ENCODE measurements around the gene IL12RB2.
"Not testable (repeated sequence)": the region's sequence is repeated elsewhere in the genome, so short reads cannot be mapped to it uniquely, and the experiment has no call there.

Gene IL12RB2

GRCh38 chr1:67394548-67394947 lies 86.9 kb downstream of the IL12RB2 start:
- no peak for DNase-seq (ENCODE audit: low spot score)

- no peak for DNase-seq (ENCODE audit: low spot score)
Measured at GRCh38 chr1:67399199-67399993, 91.7 kb downstream of the IL12RB2 start.

GRCh38 chr1:67400029-67400786 lies 92.5 kb downstream of the IL12RB2 start:
- not testable (repeated sequence) for DNase-seq (ENCODE audit: low spot score)

GRCh38 chr1:67401443-67401842 lies 93.8 kb downstream of the IL12RB2 start:
- no peak for DNase-seq (ENCODE audit: low spot score)

DNA sequence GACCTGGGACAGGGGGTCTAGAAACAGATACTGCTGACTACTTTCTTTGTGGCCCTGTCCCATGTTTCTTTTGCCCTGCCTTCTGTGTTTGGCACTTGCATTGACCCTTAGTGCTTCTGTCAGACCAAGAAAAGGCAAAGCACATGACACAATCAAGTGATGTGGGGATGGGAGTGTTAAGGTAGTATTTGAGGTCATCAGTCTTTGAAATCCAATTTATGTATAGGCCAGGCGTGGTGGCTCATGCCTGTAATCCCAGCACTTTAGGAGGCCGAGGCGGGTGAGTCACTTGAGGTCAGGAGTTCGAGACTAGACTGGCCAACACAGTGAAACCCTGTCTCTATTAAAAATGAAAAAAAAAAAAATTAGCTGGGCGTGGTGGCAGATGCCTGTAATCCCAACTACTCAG lies 96.5 kb downstream of the IL12RB2 start:
- no peak for DNase-seq (ENCODE audit: low spot score)

DNA sequence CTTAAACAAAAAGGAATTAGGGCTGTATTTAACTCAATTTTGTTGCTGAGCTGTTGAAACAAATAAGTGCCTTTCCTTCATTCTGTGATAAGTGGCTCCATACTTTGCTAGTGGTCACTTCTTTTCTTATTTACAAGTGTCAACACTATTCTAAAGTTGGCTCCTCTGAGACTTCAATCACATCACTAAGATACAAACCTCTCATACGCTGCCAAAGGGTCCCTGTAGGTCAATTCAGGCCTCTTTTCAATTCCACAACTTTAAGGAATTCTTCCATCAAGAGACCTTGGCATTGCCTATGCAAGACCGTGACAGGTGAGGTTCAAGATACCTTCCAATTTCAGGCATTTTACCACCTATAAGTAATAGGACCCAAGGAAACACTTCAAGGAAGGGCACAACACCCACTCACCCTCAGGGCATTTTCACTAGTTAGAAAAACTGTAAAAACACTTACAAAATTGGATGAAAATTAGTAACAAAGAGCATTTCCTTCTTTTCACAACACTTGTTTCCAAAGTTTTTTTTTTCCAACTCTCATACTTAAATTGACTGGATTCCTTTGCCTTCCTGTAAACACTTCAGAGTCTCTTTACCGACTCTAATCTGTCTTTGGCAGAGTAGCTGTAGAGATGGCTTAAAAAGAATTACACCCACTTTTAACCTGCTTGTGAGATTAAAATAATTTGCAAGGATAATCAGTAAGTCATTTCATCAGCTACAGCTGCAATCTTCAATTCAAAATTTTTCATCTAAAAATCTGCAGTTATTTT lies 98.0 kb downstream of the IL12RB2 start:
- DNase-seq (ENCODE audit: low spot score) = no peak

GRCh38 chr1:67407498-67407897 lies 99.8 kb downstream of the IL12RB2 start:
- no peak for DNase-seq (ENCODE audit: low spot score)

DNA sequence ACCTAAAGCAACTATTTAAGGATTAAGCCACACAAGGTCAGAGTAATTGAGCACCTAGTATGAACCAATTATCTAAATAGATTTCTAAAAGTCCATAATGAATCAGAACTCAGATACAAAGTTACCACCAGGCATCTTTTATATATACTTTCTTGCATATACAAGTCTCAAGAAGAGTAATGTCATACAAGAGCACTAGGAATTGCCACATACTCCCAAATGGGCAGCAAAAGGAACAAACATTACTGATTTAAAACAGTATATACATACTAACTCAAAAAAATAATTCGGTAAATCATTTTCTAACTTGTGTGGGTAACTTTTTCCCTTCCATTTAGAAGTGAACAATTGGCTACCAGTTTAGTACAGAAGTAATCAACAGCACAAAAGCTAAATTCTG lies 100.5 kb downstream of the IL12RB2 start:
- DNase-seq (ENCODE audit: low spot score) = no peak

GRCh38 chr1:67413101-67413500 lies 105.4 kb downstream of the IL12RB2 start:
- DNase-seq (ENCODE audit: low spot score) = not testable (repeated sequence)

DNA sequence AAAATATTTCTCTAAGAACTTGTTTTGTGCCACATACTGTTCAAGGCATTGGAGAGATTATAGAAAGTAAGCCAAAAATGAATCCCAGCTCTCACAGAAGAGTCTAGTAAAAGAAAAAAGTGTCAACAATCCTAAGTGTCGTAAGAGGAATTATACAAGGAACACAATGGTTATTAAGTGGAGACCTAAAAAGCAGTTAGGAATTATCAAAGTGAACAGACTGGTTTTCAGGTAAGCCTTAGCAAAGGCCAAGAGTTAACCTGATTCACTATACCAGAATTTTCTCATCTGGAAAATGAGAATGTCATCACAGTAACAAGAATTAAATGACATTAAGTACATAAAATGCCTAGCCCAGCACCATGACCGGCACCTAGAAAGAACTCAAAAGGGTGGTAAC lies 106.9 kb downstream of the IL12RB2 start:
- DNase-seq (ENCODE audit: low spot score) = no peak

- no peak for DNase-seq (ENCODE audit: low spot score)
Measured at GRCh38 chr1:67415041-67415440, 107.4 kb downstream of the IL12RB2 start.

- DNase-seq (ENCODE audit: low spot score) = not testable (repeated sequence)
Measured at GRCh38 chr1:67417733-67418132, 110.1 kb downstream of the IL12RB2 start.

- no peak for DNase-seq (ENCODE audit: low spot score)
Measured at GRCh38 chr1:67418839-67419586, 111.3 kb downstream of the IL12RB2 start.

DNA sequence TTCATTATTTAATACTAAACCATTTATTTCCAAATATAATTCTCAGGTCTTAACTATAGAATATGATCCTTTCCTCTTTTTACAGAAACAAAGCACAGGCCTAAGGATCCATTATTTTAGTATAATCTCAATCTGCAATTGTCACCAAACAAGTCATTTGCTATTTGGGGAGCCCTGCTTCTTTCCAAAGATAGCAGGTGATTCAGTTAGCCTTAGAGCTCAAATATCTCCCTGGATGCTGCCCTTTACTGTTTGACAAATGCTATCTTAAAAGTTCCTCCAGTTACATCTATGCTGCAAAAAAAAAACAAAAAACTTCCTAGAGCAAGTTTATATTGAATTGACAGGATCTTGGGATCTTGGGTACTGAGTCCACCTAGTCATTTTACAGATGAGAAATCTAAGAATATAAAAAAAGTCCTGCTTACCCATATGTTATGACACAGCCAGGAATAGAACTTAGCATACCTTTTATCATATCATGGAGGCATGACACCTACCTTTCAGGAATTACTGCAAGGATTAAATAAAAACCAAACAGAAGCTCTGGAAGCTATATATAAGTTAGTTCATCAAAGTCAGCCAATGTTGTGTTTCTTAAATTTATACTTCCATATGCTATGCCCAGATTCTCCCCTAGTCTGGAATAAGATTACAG lies 113.3 kb downstream of the IL12RB2 start:
- no peak for DNase-seq (ENCODE audit: low spot score)

- DNase-seq (ENCODE audit: low spot score) = no peak
Measured at GRCh38 chr1:67427465-67427864, 119.8 kb downstream of the IL12RB2 start.

- DNase-seq (ENCODE audit: low spot score) = no peak
Measured at GRCh38 chr1:67427947-67428346, 120.3 kb downstream of the IL12RB2 start.

DNA sequence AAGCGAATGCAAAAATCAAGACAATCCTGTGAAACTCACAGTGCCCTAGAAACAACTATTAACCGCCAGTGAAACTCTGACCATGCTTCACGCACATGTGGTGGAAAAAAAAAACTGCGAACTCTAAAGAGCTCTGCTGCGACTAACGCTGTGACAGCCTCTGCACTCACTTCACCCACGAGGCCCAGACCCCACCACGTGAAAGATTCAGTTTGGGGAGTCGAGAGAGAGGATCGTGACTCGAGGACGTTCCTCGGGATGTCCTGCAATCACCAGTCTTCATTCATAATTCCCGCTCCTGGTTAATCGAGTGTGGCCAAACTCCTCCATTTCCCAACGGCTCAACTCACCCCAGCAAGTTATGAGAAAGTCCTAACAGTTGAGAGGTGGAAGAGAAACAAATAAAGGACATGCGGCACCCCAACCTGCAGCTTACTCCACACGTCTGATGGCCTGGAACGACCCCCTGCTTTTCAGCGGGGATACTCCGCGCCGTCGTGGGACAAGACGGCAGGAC lies 121.4 kb downstream of the IL12RB2 start:
- peak; percentile 43 for DNase-seq (ENCODE audit: low spot score)

- DNase-seq (ENCODE audit: low spot score) = peak; percentile 17
Measured at GRCh38 chr1:67429528-67430357, 122.1 kb downstream of the IL12RB2 start.

- peak; percentile 96 for DNase-seq (ENCODE audit: low spot score)
Measured at GRCh38 chr1:67430358-67431155, 122.9 kb downstream of the IL12RB2 start, which contains the start of gene SERBP1. Gene SERBP1 (minus strand): TSS chr1:67430402. CDS start chr1:67430300, 102 bp downstream.
